Naive thymus-derived CD8-positive, alpha-beta T cell (primary cell): Measurements from ENCODE around the gene FGD5. TPM values are rescaled to one million over a fixed set of nuclear protein-coding genes. Genes with fewer than 3 reads are reported as not detected.
"Not testable (repeated sequence)": the region's sequence is repeated elsewhere in the genome, so short reads cannot be mapped to it uniquely, and the experiment has no call there.

Experiments used
- ATAC-seq, 2 donors: fragments of 150-1000 bp; cut with Tn5 transposase in 1 of 2; sonication (Bioruptor Pico), chemical (Tn5 transposase) in 1 of 2; 1 replicate in 1 of 2; 2 replicates in 1 of 2; pipeline ENCODE4 v1.10.0; 2021; ENCODE audit warnings: mild to moderate bottlenecking in 2 of 2, moderate library complexity in 2 of 2
- POLR2A ChIA-PET: fragments of 350-600 bp; sonication (Branson Sonifier 250); formaldehyde crosslinking; loops from one replicate; lab custom pipeline; 2021; ENCODE audit warnings: antibody characterized with exemption; lab: Charles Lee
- DNase-seq, 10 donors: peaks; one replicate each; pipeline versions ENCODE4 v3.0.0 to v3.0.0-alpha.2; 2020 to 2022
- H3K27ac Mint-ChIP-seq, 10 donors: one replicate each; pipeline ENCODE4 v1.8.0; 2020 to 2022; ENCODE audit warnings: mild to moderate bottlenecking in 10 of 10, mixed read lengths in 10 of 10, moderate library complexity in 4 of 10, inconsistent platforms in 1 of 10
- H3K27me3 Mint-ChIP-seq, 5 donors: one replicate each; pipeline ENCODE4 v1.8.0; 2021 to 2022; ENCODE audit warnings: mixed read lengths in 5 of 5
- H3K36me3 Mint-ChIP-seq, 3 donors: one replicate each; pipeline ENCODE4 v1.8.0; 2020 to 2022; ENCODE audit warnings: mixed read lengths in 3 of 3, mild to moderate bottlenecking in 2 of 3, inconsistent platforms in 1 of 3
- H3K4me1 Mint-ChIP-seq, 4 donors: one replicate each; pipeline ENCODE4 v1.8.0; 2021 to 2022; ENCODE audit warnings: mixed read lengths in 4 of 4
- H3K4me3 Mint-ChIP-seq, 10 donors: one replicate each; pipeline ENCODE4 v1.8.0; 2020 to 2022; ENCODE audit warnings: mild to moderate bottlenecking in 10 of 10, mixed read lengths in 10 of 10, moderate library complexity in 6 of 10, inconsistent platforms in 1 of 10
- H3K9me3 Mint-ChIP-seq, 9 donors: one replicate each; pipeline ENCODE4 v1.8.0; 2020 to 2022; ENCODE audit warnings: mixed read lengths in 9 of 9, mild to moderate bottlenecking in 3 of 9, inconsistent platforms in 1 of 9, moderate library complexity in 1 of 9
- polyA plus RNA-seq, 3 donors: library from polyadenylated mRNA; unstranded; fragments of 300-500 nt; fragmentation: Illumina TruSeq; gene quantifications; one replicate each; pipeline ENCODE4 v1.2.3, GENCODE V29; 2021
- total RNA-seq, 8 experiments: library from RNA in 2 of 8; stranded (reverse) in 2 of 8; gene quantifications; one replicate each; pipeline ENCODE4 v1.2.3 and lab custom pipeline; 2021 to 2026

The FGD5 gene
- total and polyA plus RNA-seq, 5 experiments from 2014 or later = 0.05 TPM; not detected in 4

GRCh38 chr3:14899993-14900618 lies 81.3 kb downstream of the FGD5 start:
- peak overlapping the region in 1 of 10 donors; percentile 57 for H3K27ac Mint-ChIP-seq
- ATAC-seq (no peak), DNase-seq (peak in 1 of 10 donors; percentile 60)
- peaks cover 0 to 23% (median 2%) of the 10 kb centered on the region in 5 donors for H3K27me3 Mint-ChIP-seq
- POLR2A ChIA-PET = no interaction called here
- no peak overlapping the region for H3K4me3 Mint-ChIP-seq
- H3K36me3 Mint-ChIP-seq = peaks cover 0 to 3% (median under 1%) of the 10 kb centered on the region in 3 donors
- peaks cover 0 to 10% (median 3%) of the 10 kb centered on the region in 9 donors for H3K9me3 Mint-ChIP-seq
- peaks cover 0 to 4% (median 1%) of the 10 kb centered on the region in 4 donors for H3K4me1 Mint-ChIP-seq

GRCh38 chr3:14900881-14901873 lies 82.4 kb downstream of the FGD5 start:
- ATAC-seq (no peak), DNase-seq (peak in 1 of 10 donors; percentile 22)
- POLR2A ChIA-PET = interaction anchor here (0.8 kb wide), 1 partner anchor 15 kb away, joined by 3 read pairs; no protein-coding TSS in a partner anchor
- Mint-ChIP-seq H3K36me3 (peaks cover 0 to 10% (median 6%) of the 10 kb centered on the region in 3 donors), H3K4me3 (no peak overlapping the region), H3K4me1 (peaks cover 0 to 4% (median 1%) of the 10 kb centered on the region in 4 donors), H3K9me3 (peaks cover 4 to 18% (median 9%) of the 10 kb centered on the region in 9 donors), H3K27ac (peak overlapping the region in 1 of 10 donors; percentile 2), H3K27me3 (peaks cover 0 to 31% (median 3%) of the 10 kb centered on the region in 5 donors)

GRCh38 chr3:14902719-14903118 lies 84.0 kb downstream of the FGD5 start:
- DNase-seq = no peak
- H3K9me3 Mint-ChIP-seq = peaks cover 4 to 20% (median 9%) of the 10 kb centered on the region in 9 donors
- peak overlapping the region in 1 of 10 donors; percentile 29 for H3K27ac Mint-ChIP-seq
- ATAC-seq = no peak
- H3K4me3 Mint-ChIP-seq = no peak overlapping the region
- H3K4me1 Mint-ChIP-seq = peaks cover 0 to 4% (median 1%) of the 10 kb centered on the region in 4 donors
- POLR2A ChIA-PET = interaction anchor here (0.9 kb wide), 1 partner anchor 11 kb away, joined by 3 read pairs; no protein-coding TSS in a partner anchor
- H3K36me3 Mint-ChIP-seq = peaks cover 0 to 10% (median 6%) of the 10 kb centered on the region in 3 donors
- H3K27me3 Mint-ChIP-seq = peaks cover 0 to 31% (median 3%) of the 10 kb centered on the region in 5 donors

GRCh38 chr3:14903501-14903900 lies 84.7 kb downstream of the FGD5 start:
- DNase-seq, ATAC-seq, H3K4me3 Mint-ChIP-seq, H3K27ac Mint-ChIP-seq, H3K4me1 Mint-ChIP-seq: not testable (repeated sequence)
- peaks cover 0 to 29% (median 3%) of the 10 kb centered on the region in 5 donors for H3K27me3 Mint-ChIP-seq
- peaks cover 0 to 10% (median 6%) of the 10 kb centered on the region in 3 donors for H3K36me3 Mint-ChIP-seq
- peaks cover 4 to 20% (median 9%) of the 10 kb centered on the region in 9 donors for H3K9me3 Mint-ChIP-seq
- POLR2A ChIA-PET = interaction anchor here (0.9 kb wide), 1 partner anchor 10 kb away, joined by 3 read pairs; no protein-coding TSS in a partner anchor

- DNase-seq (no peak), ATAC-seq (no peak)
- H3K27ac Mint-ChIP-seq = no peak overlapping the region
- POLR2A ChIA-PET = interaction anchor here (1.6 kb wide), 1 partner anchor 15 kb away, joined by 3 read pairs; no protein-coding TSS in a partner anchor
- H3K9me3 Mint-ChIP-seq = peaks cover 4 to 20% (median 9%) of the 10 kb centered on the region in 9 donors
- peaks cover 0 to 13% (median 3%) of the 10 kb centered on the region in 5 donors for H3K27me3 Mint-ChIP-seq
- H3K4me1 Mint-ChIP-seq = no peaks in the 10 kb centered on the region
- peaks cover 0 to 10% (median 6%) of the 10 kb centered on the region in 3 donors for H3K36me3 Mint-ChIP-seq
- H3K4me3 Mint-ChIP-seq = no peak overlapping the region
These were observed 86.4 kb downstream of the FGD5 start for GRCh38 chr3:14905055-14905657.

- no peak overlapping the region for H3K4me3 Mint-ChIP-seq
- DNase-seq (no peak), ATAC-seq (no peak)
- H3K4me1 Mint-ChIP-seq = no peaks in the 10 kb centered on the region
- H3K36me3 Mint-ChIP-seq = peaks cover 0 to 10% (median 6%) of the 10 kb centered on the region in 3 donors
- peaks cover 4 to 20% (median 9%) of the 10 kb centered on the region in 9 donors for H3K9me3 Mint-ChIP-seq
- H3K27ac Mint-ChIP-seq = no peak overlapping the region
- POLR2A ChIA-PET = no interaction called here
- H3K27me3 Mint-ChIP-seq = peaks cover 0 to 13% (median 3%) of the 10 kb centered on the region in 5 donors
These were observed 87.7 kb downstream of the FGD5 start for GRCh38 chr3:14906355-14906971.

- H3K4me3 Mint-ChIP-seq = no peak overlapping the region
- DNase-seq = no peak
These were observed 88.5 kb downstream of the FGD5 start for GRCh38 chr3:14907043-14907966.

GRCh38 chr3:14909250-14909649 lies 90.5 kb downstream of the FGD5 start:
- DNase-seq = no peak
- ATAC-seq = no peak
- Mint-ChIP-seq H3K4me1 (peaks cover 0 to 3% (median 0%) of the 10 kb centered on the region in 4 donors), H3K27ac (no peak overlapping the region), H3K27me3 (peaks cover 0 to 13% (median 3%) of the 10 kb centered on the region in 5 donors), H3K36me3 (peaks cover 0 to 10% (median 6%) of the 10 kb centered on the region in 3 donors), H3K9me3 (peaks cover 4 to 18% (median 8%) of the 10 kb centered on the region in 9 donors), H3K4me3 (no peak overlapping the region)
- POLR2A ChIA-PET = no interaction called here

More at GRCh38 chr3:14907043-14907966, 88.5 kb downstream of the FGD5 start:
- no peak overlapping the region for H3K27ac Mint-ChIP-seq
- H3K4me1 Mint-ChIP-seq = no peaks in the 10 kb centered on the region
- H3K27me3 Mint-ChIP-seq = peaks cover 0 to 13% (median 3%) of the 10 kb centered on the region in 5 donors
- ATAC-seq = no peak
- POLR2A ChIA-PET = no interaction called here
- peaks cover 0 to 10% (median 6%) of the 10 kb centered on the region in 3 donors for H3K36me3 Mint-ChIP-seq
- H3K9me3 Mint-ChIP-seq = peaks cover 4 to 20% (median 9%) of the 10 kb centered on the region in 9 donors

- peak overlapping the region in 1 of 10 donors; percentile 4 for H3K4me3 Mint-ChIP-seq
- no peaks in the 10 kb centered on the region for H3K27me3 Mint-ChIP-seq
- ATAC-seq (no peak), DNase-seq (no peak)
- peaks cover 0 to 3% (median 0%) of the 10 kb centered on the region in 9 donors for H3K9me3 Mint-ChIP-seq
- no peaks in the 10 kb centered on the region for H3K36me3 Mint-ChIP-seq
- POLR2A ChIA-PET = interaction anchor here (1.6 kb wide), 1 partner anchor 28 kb away, joined by 4 read pairs; no protein-coding TSS in a partner anchor
- peaks cover 0 to 3% (median 0%) of the 10 kb centered on the region in 4 donors for H3K4me1 Mint-ChIP-seq
- peak overlapping the region in 2 of 10 donors; percentile 5 to 23 for H3K27ac Mint-ChIP-seq
These were observed 92.9 kb downstream of the FGD5 start for GRCh38 chr3:14911651-14912050.

GRCh38 chr3:14913071-14913925 lies 94.5 kb downstream of the FGD5 start:
- no peaks in the 10 kb centered on the region for H3K36me3 Mint-ChIP-seq
- H3K27me3 Mint-ChIP-seq = peaks cover 0 to 4% (median 0%) of the 10 kb centered on the region in 5 donors
- POLR2A ChIA-PET = interaction anchor here (0.6 to 1.3 kb wide), 4 partner anchors 10 to 242 kb away, joined by 3 read pairs; no protein-coding TSS in a partner anchor
- no peaks in the 10 kb centered on the region for H3K9me3 Mint-ChIP-seq
- ATAC-seq = no peak
- no peak overlapping the region for H3K27ac Mint-ChIP-seq
- H3K4me3 Mint-ChIP-seq = no peak overlapping the region
- peaks cover 0 to 3% (median 0%) of the 10 kb centered on the region in 4 donors for H3K4me1 Mint-ChIP-seq
- no peak for DNase-seq
